Measurements from ENCODE around the gene AHCTF1. TPM values are rescaled to one million over a fixed set of nuclear protein-coding genes. Genes with fewer than 3 reads are reported as not detected.
"Not testable (repeated sequence)": the region's sequence is repeated elsewhere in the genome, so short reads cannot be mapped to it uniquely, and the experiment has no call there.

The AHCTF1 gene
- polyA plus RNA-seq, 1 experiment, result 18.1 TPM

- no peak for TF ChIP-seq CTCF (IDR thresholded peaks at IDR 0.05; ENCODE audit: low read depth, low read length)
- Histone ChIP-seq H3K4me3 (ENCODE audit: low read depth, low read length) (no peak overlapping the region), H3K27me3 (ENCODE audit: control insufficient read depth, insufficient read depth, low read length) (no peaks in the 10 kb centered on the region), H3K27ac (ENCODE audit: low read depth, low read length) (no peak overlapping the region), H3K9me3 (ENCODE audit: control insufficient read depth, insufficient read depth, low read length) (peaks cover 11% of the 10 kb centered on the region)
- CTCF ChIA-PET, result no interaction called here
- POLR2A ChIA-PET, result no interaction called here
- DNase-seq (ENCODE audit: low read depth, low spot score), result no peak
Observed at GRCh38 chr1:246923900-246924299, 7.8 kb downstream of the AHCTF1 start.

GRCh38 chr1:246923482-246923881 lies 8.3 kb downstream of the AHCTF1 start:
- DNase-seq (ENCODE audit: low read depth, low spot score), result no peak
- Histone ChIP-seq H3K4me3 (ENCODE audit: low read depth, low read length) (no peak overlapping the region), H3K9me3 (ENCODE audit: control insufficient read depth, insufficient read depth, low read length) (peaks cover 11% of the 10 kb centered on the region), H3K27me3 (ENCODE audit: control insufficient read depth, insufficient read depth, low read length) (no peaks in the 10 kb centered on the region), H3K27ac (ENCODE audit: low read depth, low read length) (no peak overlapping the region)
- TF ChIP-seq CTCF (IDR thresholded peaks at IDR 0.05; ENCODE audit: low read depth, low read length), result no peak
- CTCF ChIA-PET, result no interaction called here
- POLR2A ChIA-PET, result no interaction called here

GRCh38 chr1:246921481-246921880 lies 10.3 kb downstream of the AHCTF1 start:
- Histone ChIP-seq H3K4me3 (ENCODE audit: low read depth, low read length) (no peak overlapping the region), H3K27ac (ENCODE audit: low read depth, low read length) (no peak overlapping the region), H3K27me3 (ENCODE audit: control insufficient read depth, insufficient read depth, low read length) (no peaks in the 10 kb centered on the region), H3K9me3 (ENCODE audit: control insufficient read depth, insufficient read depth, low read length) (peaks cover 7% of the 10 kb centered on the region)
- POLR2A ChIA-PET, result no interaction called here
- CTCF ChIA-PET, result no interaction called here
- TF ChIP-seq CTCF (IDR thresholded peaks at IDR 0.05; ENCODE audit: low read depth, low read length), result no peak
- DNase-seq (ENCODE audit: low read depth, low spot score), result no peak

- ChIA-PET CTCF (interaction anchor here (0.6 to 1.1 kb wide), 3 partner anchors 12 to 287 kb away, joined by 3 to 8 read pairs (median 6); no protein-coding TSS in a partner anchor), POLR2A (interaction anchor here (0.7 kb wide), 1 partner anchor 127 kb away, joined by 3 read pairs; no protein-coding TSS in a partner anchor)
- TF ChIP-seq CTCF (IDR thresholded peaks at IDR 0.05; ENCODE audit: low read depth, low read length), result no peak
- no peak for DNase-seq (ENCODE audit: low read depth, low spot score)
- no peaks in the 10 kb centered on the region for H3K27me3 ChIP-seq (ENCODE audit: control insufficient read depth, insufficient read depth, low read length)
- no peak overlapping the region for H3K4me3 ChIP-seq (ENCODE audit: low read depth, low read length)
- H3K9me3 ChIP-seq (ENCODE audit: control insufficient read depth, insufficient read depth, low read length), result no peaks in the 10 kb centered on the region
- no peak overlapping the region for H3K27ac ChIP-seq (ENCODE audit: low read depth, low read length)
Observed at GRCh38 chr1:246919902-246920301, 11.8 kb downstream of the AHCTF1 start.

GRCh38 chr1:246916026-246916923 lies 15.5 kb downstream of the AHCTF1 start:
- CTCF ChIA-PET; DNase-seq (ENCODE audit: low read depth, low spot score); H3K4me3 ChIP-seq (ENCODE audit: low read depth, low read length); H3K27ac ChIP-seq (ENCODE audit: low read depth, low read length); H3K9me3 ChIP-seq (ENCODE audit: control insufficient read depth, insufficient read depth, low read length); H3K27me3 ChIP-seq (ENCODE audit: control insufficient read depth, insufficient read depth, low read length); POLR2A ChIA-PET: not testable (repeated sequence)
